ENCODE data around the gene SNPH. TPM values are rescaled to one million over a fixed set of nuclear protein-coding genes. Genes with fewer than 3 reads are reported as not detected.

Gene SNPH
- total and polyA plus RNA-seq, 11 donors, result 4.3 to 17.4 (median 11.1) TPM

DNA sequence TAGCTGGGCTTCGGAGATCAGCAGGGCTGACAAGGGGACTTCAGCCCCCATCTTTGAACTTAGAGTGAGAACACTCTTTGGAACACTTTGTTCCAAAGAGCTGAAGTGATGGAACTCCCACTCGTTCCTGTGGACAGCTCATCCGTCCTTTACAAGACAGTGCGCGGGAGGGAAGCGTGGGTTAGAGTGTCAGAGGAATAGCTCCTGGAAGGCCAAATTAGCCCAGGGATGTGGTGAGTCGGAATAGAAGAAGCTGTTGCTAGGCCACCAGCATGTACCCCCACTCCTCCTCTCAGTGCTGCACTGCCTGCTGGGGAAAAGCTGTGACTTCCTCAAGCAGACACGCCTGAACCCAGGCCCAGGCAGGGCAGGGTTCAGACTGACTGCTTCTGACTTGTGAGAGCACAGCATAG lies 61.2 kb downstream of the SNPH start:
- no peak for TF ChIP-seq POLR2A (IDR thresholded peaks at IDR 0.05)
- TF ChIP-seq, protein P1, sequence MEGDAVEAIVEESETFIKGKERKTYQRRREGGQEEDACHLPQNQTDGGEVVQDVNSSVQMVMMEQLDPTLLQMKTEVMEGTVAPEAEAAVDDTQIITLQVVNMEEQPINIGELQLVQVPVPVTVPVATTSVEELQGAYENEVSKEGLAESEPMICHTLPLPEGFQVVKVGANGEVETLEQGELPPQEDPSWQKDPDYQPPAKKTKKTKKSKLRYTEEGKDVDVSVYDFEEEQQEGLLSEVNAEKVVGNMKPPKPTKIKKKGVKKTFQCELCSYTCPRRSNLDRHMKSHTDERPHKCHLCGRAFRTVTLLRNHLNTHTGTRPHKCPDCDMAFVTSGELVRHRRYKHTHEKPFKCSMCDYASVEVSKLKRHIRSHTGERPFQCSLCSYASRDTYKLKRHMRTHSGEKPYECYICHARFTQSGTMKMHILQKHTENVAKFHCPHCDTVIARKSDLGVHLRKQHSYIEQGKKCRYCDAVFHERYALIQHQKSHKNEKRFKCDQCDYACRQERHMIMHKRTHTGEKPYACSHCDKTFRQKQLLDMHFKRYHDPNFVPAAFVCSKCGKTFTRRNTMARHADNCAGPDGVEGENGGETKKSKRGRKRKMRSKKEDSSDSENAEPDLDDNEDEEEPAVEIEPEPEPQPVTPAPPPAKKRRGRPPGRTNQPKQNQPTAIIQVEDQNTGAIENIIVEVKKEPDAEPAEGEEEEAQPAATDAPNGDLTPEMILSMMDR (IDR thresholded peaks at IDR 0.05), result no peak
- DNase-seq (peak in 3 of 5 donors; percentile 18 to 75 (median 27)), ATAC-seq (peak in 1 of 4 donors; percentile 3)
- no peaks in the 10 kb centered on the region for H3K9me3 ChIP-seq
- H3K27ac ChIP-seq, result peak overlapping the region; percentile 96 to 100 (median 99)
- peaks cover 0 to 3% (median 0%) of the 10 kb centered on the region in 9 donors for H3K36me3 ChIP-seq
- 45 to 62% (median 54%) methylated on average over 8 of the region's 8 CpGs for WGBS, 4 donors
- no peak overlapping the region for H3K4me3 ChIP-seq
- H3K27me3 ChIP-seq, result no peaks in the 10 kb centered on the region
- H3K4me1 ChIP-seq, result peaks cover 24 to 86% (median 69%) of the 10 kb centered on the region in 12 donors
- intact Hi-C loops (cut with DNase I), result loop anchor here in 4 of 10 donors (2.0 to 5.0 kb wide), 3 partner anchors 45 to 66 kb away; partner anchors contain the start of gene FKBP1A (in 3 of the 4)

- Histone ChIP-seq H3K36me3 (peaks cover 0 to 8% (median 4%) of the 10 kb centered on the region in 9 donors), H3K9me3 (no peaks in the 10 kb centered on the region), H3K4me1 (peaks cover 24 to 86% (median 67%) of the 10 kb centered on the region in 12 donors), H3K27ac (peak overlapping the region; percentile 96 to 100 (median 99)), H3K27me3 (no peaks in the 10 kb centered on the region), H3K4me3 (no peak overlapping the region)
- DNase-seq (peak in 2 of 5 donors; percentile 3 to 14), ATAC-seq (no peak)
- TF ChIP-seq POLR2A (IDR thresholded peaks at IDR 0.05), result no peak
- TF ChIP-seq, protein P1 (IDR thresholded peaks at IDR 0.05), result no peak
- intact Hi-C loops (cut with DNase I), result loop anchor here in 4 of 10 donors (2.0 to 5.0 kb wide), 3 partner anchors 44 to 65 kb away; partner anchors contain the start of gene FKBP1A (in 3 of the 4)
- 85 to 88% (median 86%) methylated on average over 6 to 7 of the region's 7 CpGs for WGBS, 4 donors
Measured at GRCh38 chr20:1327827-1328679, 62.0 kb downstream of the SNPH start.

GRCh38 chr20:1328680-1329330 lies 62.7 kb downstream of the SNPH start, which contains the start of gene SDCBP2:
TSS of gene SDCBP2 (minus strand) at chr20:1329139. CDS start at chr20:1320416, 8,723 bp downstream.
- intact Hi-C loops (cut with DNase I), result loop anchor here in 3 of 10 donors (5.0 kb wide), 2 partner anchors 43 to 63 kb away; partner anchors contain the start of gene FKBP1A (in 1 of the 3)
- peak in 2 of 5 donors; percentile 6 to 15 for DNase-seq
- Histone ChIP-seq H3K36me3 (peaks cover 0 to 11% (median 4%) of the 10 kb centered on the region in 9 donors), H3K27me3 (no peaks in the 10 kb centered on the region), H3K9me3 (no peaks in the 10 kb centered on the region), H3K4me3 (no peak within 1 kb of the TSS), H3K27ac (peak within 1 kb of the TSS; percentile 96 to 100 (median 99)), H3K4me1 (peaks cover 24 to 84% (median 63%) of the 10 kb centered on the region in 12 donors)
- 73 to 81% (median 77%) methylated on average over 7 to 8 of the region's 8 CpGs for WGBS, 4 donors
- ATAC-seq, result no peak
- no peak for TF ChIP-seq POLR2A (IDR thresholded peaks at IDR 0.05)
- TF ChIP-seq, protein P1 (IDR thresholded peaks at IDR 0.05), result no peak
